Epidermal melanocyte (primary cell): ENCODE data around the gene NUDT8.
A peak's percentile ranks its signal among the peaks of the same experiment; 100 is the strongest.
"Not testable (repeated sequence)": the region's sequence is repeated elsewhere in the genome, so short reads cannot be mapped to it uniquely, and the experiment has no call there.

Source experiments
- DNase-seq: peaks from one replicate; pipeline ENCODE4 v3.0.0; 2011; ENCODE audit warnings: low spot score; ENCODE audit not compliant: insufficient read length

NUDT8 gene

DNA sequence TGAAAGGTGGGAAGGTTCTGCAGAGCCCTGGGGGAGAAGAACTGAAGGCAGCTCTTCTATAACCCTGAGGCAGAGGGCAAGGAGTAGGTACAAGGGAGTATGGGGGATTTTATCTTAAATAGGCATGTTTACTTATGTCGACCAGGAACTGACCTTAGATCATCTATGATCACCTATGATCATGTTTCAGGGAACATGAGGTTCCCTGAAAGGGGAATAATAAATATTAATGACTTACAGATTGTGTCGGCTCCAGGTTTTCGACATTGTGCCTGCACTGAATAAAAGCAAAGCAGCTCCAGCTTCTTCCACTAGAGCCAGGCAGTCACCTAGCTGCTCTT lies 36.2 kb downstream of the NUDT8 start:
- no peak for DNase-seq

GRCh38 chr11:67592880-67593564 lies 36.7 kb downstream of the NUDT8 start:
- no peak for DNase-seq

DNA sequence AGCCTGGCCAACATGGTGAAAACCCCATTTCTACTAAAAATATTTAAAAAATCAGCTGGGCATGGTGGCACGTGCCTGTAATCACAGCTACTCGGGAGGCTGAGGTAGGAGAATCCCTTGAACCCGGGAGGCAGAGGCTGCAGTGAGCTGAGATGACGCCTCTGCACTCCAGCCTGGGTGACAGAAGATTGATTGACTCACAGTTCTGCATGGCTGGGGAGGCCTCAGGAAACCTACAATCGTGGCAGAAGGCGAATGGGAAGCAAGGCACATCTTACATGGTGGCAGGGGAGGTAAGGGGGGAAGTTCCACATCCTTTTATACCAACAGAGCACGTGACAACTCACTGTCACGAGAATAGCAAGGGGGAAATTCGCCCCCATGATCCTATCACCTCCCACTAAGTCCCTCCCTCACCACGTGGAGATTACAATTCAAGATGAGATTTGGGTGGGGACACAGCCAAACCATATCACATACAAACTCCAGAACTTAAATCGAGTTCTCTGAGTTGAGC lies 40.8 kb downstream of the NUDT8 start:
- DNase-seq = not testable (repeated sequence)

DNA sequence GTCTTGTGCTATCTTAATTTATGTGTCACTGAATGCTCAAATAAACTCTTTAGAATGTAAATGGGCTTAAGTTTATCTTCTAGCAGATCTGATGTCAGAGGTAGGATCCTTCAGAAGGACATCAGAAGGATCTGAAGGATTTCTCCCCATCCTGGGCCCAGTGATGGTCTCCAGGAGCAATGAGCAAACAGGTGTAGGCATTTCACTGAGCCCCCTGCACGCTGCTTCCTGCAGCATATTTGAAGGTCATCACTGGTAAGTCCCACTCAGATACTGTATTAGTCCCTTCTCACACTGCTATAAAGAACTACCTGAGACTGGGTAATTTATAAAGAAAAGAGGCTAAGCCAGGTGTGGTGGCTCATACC lies 41.6 kb downstream of the NUDT8 start:
- DNase-seq = no peak

DNA sequence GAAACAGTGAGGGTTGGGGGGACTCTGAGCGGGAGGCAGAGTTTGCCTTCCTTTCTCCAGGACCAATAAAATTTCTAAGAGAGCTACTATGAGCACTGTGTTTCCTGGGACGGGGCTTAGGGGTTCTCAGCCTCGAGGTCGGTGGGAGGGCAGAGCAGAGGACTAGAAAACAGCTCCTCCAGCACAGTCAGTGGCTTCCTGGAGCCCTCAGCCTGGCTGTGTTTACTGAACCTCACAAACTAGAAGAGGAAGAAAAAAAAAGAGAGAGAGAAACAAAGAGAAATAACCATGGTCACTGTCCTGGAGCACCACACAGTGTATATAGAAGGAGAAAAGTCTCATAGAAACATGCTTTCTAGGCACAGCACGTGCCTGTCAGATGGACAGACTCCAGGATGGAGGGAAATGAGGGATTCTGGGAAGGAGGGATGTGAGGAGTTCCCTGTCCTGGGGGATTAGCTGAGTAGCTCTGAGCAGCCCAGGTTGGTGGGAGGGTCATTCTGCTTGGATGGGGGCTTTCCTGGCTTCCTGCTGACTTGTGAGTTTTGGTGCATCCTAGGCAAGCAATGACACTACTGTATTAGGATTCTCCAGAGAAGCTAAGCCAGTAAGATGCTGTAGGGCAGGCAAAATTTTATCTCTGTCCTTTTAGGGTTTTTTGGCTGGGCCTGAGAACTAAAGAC lies 43.0 kb downstream of the NUDT8 start:
- DNase-seq = no peak

DNA sequence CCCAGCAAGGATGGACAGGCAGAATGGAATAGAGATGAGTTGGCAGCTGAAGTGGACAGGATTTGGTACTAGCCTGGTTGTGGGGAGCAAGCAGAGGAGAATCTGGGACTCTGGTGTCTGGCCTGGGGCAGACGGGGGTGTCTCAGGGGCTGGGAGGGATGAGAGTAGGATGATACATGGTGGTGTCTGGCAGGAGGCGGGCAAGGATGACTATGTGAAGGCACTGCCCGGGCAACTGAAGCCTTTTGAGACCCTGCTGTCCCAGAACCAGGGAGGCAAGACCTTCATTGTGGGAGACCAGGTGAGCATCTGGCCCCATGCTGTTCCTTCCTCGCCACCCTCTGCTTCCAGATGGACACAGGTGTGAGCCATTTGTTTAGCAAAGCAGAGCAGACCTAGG lies 43.8 kb downstream of the NUDT8 start:
- DNase-seq = no peak

DNA sequence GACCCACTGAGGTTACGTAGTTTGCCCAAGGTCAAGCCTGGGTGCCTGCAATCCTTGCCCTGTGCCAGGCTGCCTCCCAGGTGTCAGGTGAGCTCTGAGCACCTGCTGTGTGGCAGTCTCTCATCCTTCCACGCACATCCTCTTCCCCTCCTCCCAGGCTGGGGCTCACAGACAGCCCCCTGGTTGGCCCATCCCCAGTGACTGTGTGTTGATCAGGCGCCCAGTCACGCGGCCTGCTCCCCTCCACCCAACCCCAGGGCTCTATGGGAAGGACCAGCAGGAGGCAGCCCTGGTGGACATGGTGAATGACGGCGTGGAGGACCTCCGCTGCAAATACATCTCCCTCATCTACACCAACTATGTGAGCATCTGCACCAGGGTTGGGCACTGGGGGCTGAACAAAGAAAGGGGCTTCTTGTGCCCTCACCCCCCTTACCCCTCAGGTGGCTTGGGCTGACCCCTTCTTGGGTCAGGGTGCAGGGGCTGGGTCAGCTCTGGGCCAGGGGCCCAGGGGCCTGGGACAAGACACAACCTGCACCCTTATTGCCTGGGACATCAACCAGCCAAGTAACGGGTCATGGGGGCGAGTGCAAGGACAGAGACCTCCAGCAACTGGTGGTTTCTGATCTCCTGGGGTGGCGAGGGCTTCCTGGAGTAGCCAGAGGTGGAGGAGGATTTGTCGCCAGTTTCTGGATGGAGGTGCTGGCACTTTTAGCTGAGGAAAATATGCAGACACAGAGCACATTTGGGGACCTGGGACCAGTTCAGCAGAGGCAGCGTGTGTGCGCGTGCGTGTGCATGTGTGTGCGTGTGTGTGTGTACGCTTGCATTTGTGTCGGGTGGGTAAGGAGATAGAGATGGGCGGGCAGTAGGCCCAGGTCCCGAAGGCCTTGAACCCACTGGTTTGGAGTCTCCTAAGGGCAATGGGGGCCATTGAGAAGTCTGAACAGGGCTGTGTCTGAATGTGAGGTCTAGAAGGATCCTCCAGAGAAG lies 44.6 kb downstream of the NUDT8 start:
- DNase-seq = no peak

- no peak for DNase-seq
Observed at GRCh38 chr11:67584205-67584880, 45.4 kb downstream of the NUDT8 start.

DNA sequence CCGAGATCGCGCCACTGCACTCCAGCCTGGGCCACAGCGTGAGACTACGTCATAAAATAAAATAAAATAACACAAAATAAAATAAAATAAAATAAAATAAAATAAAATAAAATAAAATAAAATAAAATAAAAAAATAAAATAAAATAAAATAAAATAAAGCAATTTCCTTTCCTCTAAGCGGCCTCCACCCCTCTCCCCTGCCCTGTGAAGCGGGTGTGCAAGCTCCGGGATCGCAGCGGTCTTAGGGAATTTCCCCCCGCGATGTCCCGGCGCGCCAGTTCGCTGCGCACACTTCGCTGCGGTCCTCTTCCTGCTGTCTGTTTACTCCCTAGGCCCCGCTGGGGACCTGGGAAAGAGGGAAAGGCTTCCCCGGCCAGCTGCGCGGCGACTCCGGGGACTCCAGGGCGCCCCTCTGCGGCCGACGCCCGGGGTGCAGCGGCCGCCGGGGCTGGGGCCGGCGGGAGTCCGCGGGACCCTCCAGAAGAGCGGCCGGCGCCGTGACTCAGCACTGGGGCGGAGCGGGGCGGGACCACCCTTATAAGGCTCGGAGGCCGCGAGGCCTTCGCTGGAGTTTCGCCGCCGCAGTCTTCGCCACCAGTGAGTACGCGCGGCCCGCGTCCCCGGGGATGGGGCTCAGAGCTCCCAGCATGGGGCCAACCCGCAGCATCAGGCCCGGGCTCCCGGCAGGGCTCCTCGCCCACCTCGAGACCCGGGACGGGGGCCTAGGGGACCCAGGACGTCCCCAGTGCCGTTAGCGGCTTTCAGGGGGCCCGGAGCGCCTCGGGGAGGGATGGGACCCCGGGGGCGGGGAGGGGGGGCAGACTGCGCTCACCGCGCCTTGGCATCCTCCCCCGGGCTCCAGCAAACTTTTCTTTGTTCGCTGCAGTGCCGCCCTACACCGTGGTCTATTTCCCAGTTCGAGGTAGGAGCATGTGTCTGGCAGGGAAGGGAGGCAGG lies 46.2 kb downstream of the NUDT8 start, which contains the start of gene GSTP1:
Gene GSTP1 (plus strand): TSS at position 566 of the 958 bp plus-strand sequence. CDS start 32 bp downstream, at position 598.
- peak; percentile 79 for DNase-seq

GRCh38 chr11:67582011-67582410 lies 47.7 kb downstream of the NUDT8 start:
- DNase-seq = no peak

- DNase-seq = no peak
Observed at GRCh38 chr11:67581469-67581868, 48.3 kb downstream of the NUDT8 start.

DNA sequence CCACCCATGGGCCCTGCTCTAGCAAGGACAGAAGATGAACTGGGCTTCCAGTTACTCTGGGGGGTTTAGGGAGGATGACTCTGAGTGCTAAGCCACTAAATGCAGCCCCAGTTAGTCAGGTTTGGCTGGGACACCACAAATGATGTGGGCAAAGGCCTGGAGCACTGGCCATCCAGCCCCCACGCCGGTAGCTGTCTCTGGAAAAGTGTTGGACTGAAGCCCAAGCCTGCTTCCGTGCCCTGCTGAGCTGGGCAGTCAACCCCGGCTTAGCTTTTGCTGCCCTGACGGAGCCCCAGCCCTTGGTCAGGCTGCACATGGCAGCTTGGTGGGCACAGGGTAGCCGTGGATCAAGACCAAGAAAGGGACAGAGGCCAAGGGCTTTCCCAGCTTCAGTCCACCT lies 51.8 kb downstream of the NUDT8 start:
- no peak for DNase-seq
